Heart left ventricle (tissue), 16 donors: ENCODE data around the gene MINDY2. TPM values are rescaled to one million over a fixed set of nuclear protein-coding genes. Genes with fewer than 3 reads are reported as not detected.
"Not testable (repeated sequence)": the region's sequence is repeated elsewhere in the genome, so short reads cannot be mapped to it uniquely, and the experiment has no call there.

Experiments used
- ATAC-seq, 4 donors: fragments of 200-7000 bp; cut with Tn5 transposase; one replicate each; pipeline ENCODE4 v1.9.1; 2020 to 2022; ENCODE audit warnings: moderate library complexity in 4 of 4, mild to moderate bottlenecking in 3 of 4, moderate number of reproducible peaks in 1 of 4
- DNase-seq, 5 donors: peaks; one replicate each; pipeline ENCODE4 v3.0.0-alpha.2; 2020
- H3K27ac ChIP-seq, 12 donors: fragments of 200-600 bp; sonication (generic) in 4 of 12; one replicate each; pipeline versions ENCODE4 v1.5.0 to v1.8.0; 2016 to 2022; ENCODE audit warnings: mild to moderate bottlenecking in 2 of 12
- H3K27me3 ChIP-seq, 9 donors: fragments of 200-600 bp; sonication (generic) in 2 of 9; one replicate each; pipeline versions ENCODE4 v1.5.1 to v1.8.0; 2016 to 2022; ENCODE audit warnings: mild to moderate bottlenecking in 3 of 9
- H3K36me3 ChIP-seq, 9 donors: fragments of 200-600 bp; sonication (generic) in 2 of 9; one replicate each; pipeline versions ENCODE4 v1.5.0 to v1.8.0; 2018 to 2022; ENCODE audit warnings: mild to moderate bottlenecking in 2 of 9
- H3K4me1 ChIP-seq, 12 donors: fragments of 200-600 bp; sonication (generic) in 4 of 12; one replicate each; pipeline versions ENCODE4 v1.5.0 to v1.8.0; 2016 to 2022; ENCODE audit warnings: mild to moderate bottlenecking in 3 of 12
- H3K4me3 ChIP-seq, 12 donors: fragments of 200-600 bp; sonication (generic) in 4 of 12; one replicate each; pipeline versions ENCODE4 v1.5.0 to v1.8.0; 2017 to 2022; ENCODE audit warnings: mild to moderate bottlenecking in 9 of 12, moderate library complexity in 4 of 12
- H3K9me3 ChIP-seq, 12 donors: fragments of 200-600 bp; sonication (generic) in 4 of 12; one replicate each; pipeline versions ENCODE4 v1.5.0 to v1.8.0; 2016 to 2022; ENCODE audit warnings: mild to moderate bottlenecking in 1 of 12
- CTCF ChIP-seq, 12 donors: fragments of 200-600 bp; sonication (generic) in 4 of 12; IDR thresholded peaks; one replicate each; pipeline versions ENCODE4 v1.5.0 to v1.8.0; 2018 to 2022; ENCODE audit warnings: antibody characterized with exemption in 12 of 12, mild to moderate bottlenecking in 5 of 12
- POLR2A ChIP-seq, 2 donors: fragments of 450-650 bp; IDR thresholded peaks; one replicate each; pipeline ENCODE4 v1.6.1; 2017; ENCODE audit warnings: antibody characterized with exemption in 2 of 2, mild to moderate bottlenecking in 2 of 2, moderate library complexity in 2 of 2
- WGBS, 4 donors: extraction: QIAGEN DNeasy Blood & Tissue Kit in 2 of 4; methylation state at CpG; one replicate each; pipeline versions ENCODE4 v1.1.5 to v1.1.7; 2013 to 2018; 5-methylcytosine and 5-hydroxymethylcytosine counted together
- intact Hi-C, 10 donors: fragments of 100-400 bp; cut with DNase I; formaldehyde crosslinking; loops; one replicate each; pipeline versions ENCODE4 v1.11.1 to v1.14.2; 2022
- polyA plus RNA-seq, 2 donors: library from polyadenylated mRNA; stranded (reverse); fragments of 200-250 nt; gene quantifications; one replicate each; pipeline ENCODE4 v1.2.3, GENCODE V29; 2013
- total RNA-seq, 9 donors: library from RNA; depleted of rRNA in 2 of 9; stranded (reverse); fragments of >200 nt in 2 of 9; fragmentation: NEBNext Ultra II Directional in 3 of 9; extraction: Animal tissue kit (Norgen Biotek cat#: 25700) in 3 of 9; gene quantifications; one replicate each; pipeline versions ENCODE4 v1.1.0 to v1.2.4, GENCODE V29; 2016 to 2023
- donor health status: ischemic (EF 13 %, LVEDD 7.1; RV severe dilation, severe dysfunction).
- donor health status: healthy with polysubstance abuse.
- donor health status: DM: no; HTN: yes; CAD: no.
- donor health status: DM: no; HTN: no; CAD: no.
- donor health status: ischemic (EF 25% LVEDD 6.9; RV normal size, moderate dysfunction).
- donor health status: ischemic (EF 25% LVEDD 5.7; RV mildly dilated, moderate dysfunction).
- donor health status: healthy.
- donor health status: DM: yes; HTN: yes; CAD: no.
- donor health status: ischemic (EF 35%, LVEDD 5.7; RV mildly dilated, moderate dysfunction).
- donor health status: nonischemic (EF 11% LVEDD 7.7; RV severe dilation, severe dysfunction).
- donor health status: DM: yes; HTN: yes; CAD: no.
- donor health status: PGD.
- donor health status: ischemic (EF 29% LVEDD 5.4; RV normal size, mild dysfunction).
- donor health status: nonischemic (EF 23%, LVEDD 6.1; RV moderate dilation, normal function).

The MINDY2 gene
- total and polyA plus RNA-seq, 11 donors, result 9.4 to 31.8 (median 25.3) TPM

- no peak overlapping the region for H3K27ac ChIP-seq
- no peak for DNase-seq
- H3K4me1 ChIP-seq, result no peaks in the 10 kb centered on the region
- no peaks in the 10 kb centered on the region for H3K9me3 ChIP-seq
- peaks cover 0 to 73% (median 42%) of the 10 kb centered on the region in 9 donors for H3K36me3 ChIP-seq
- intact Hi-C loops, result no loop called here
- no peak overlapping the region for H3K4me3 ChIP-seq
- 73 to 82% (median 78%) methylated on average over 4 of the region's 4 CpGs for WGBS, 4 donors
- TF ChIP-seq CTCF (IDR thresholded peaks at IDR 0.05), result no peak
- TF ChIP-seq POLR2A (IDR thresholded peaks at IDR 0.05), result no peak
- H3K27me3 ChIP-seq, result no peaks in the 10 kb centered on the region
- ATAC-seq, result no peak
Measured at GRCh38 chr15:58854593-58854992, 83.5 kb downstream of the MINDY2 start.

GRCh38 chr15:58856086-58856485 is 85.0 kb downstream of the MINDY2 start:
- no peaks in the 10 kb centered on the region for H3K9me3 ChIP-seq
- no peak for DNase-seq
- no peak overlapping the region for H3K27ac ChIP-seq
- no peak overlapping the region for H3K4me3 ChIP-seq
- H3K4me1 ChIP-seq, result no peaks in the 10 kb centered on the region
- ATAC-seq, result no peak
- H3K27me3 ChIP-seq, result no peaks in the 10 kb centered on the region
- TF ChIP-seq POLR2A (IDR thresholded peaks at IDR 0.05), result no peak
- no peak for TF ChIP-seq CTCF (IDR thresholded peaks at IDR 0.05)
- peaks cover 0 to 64% (median 40%) of the 10 kb centered on the region in 9 donors for H3K36me3 ChIP-seq
- intact Hi-C loops, result no loop called here

GRCh38 chr15:58856621-58857020 is 85.5 kb downstream of the MINDY2 start:
- intact Hi-C loops, H3K27ac ChIP-seq, ATAC-seq, DNase-seq, H3K9me3 ChIP-seq, H3K4me3 ChIP-seq, H3K27me3 ChIP-seq, H3K4me1 ChIP-seq: not testable (repeated sequence)
- peaks cover 0 to 59% (median 36%) of the 10 kb centered on the region in 9 donors for H3K36me3 ChIP-seq
- WGBS, 4 donors, result 52 to 56% (median 54%) methylated on average over 1 of the region's 1 CpG

- 87 to 95% (median 90%) methylated on average over 2 of the region's 2 CpGs for WGBS, 4 donors
- no peaks in the 10 kb centered on the region for H3K9me3 ChIP-seq
- DNase-seq, result no peak
- H3K36me3 ChIP-seq, result peaks cover 0 to 8% (median 0%) of the 10 kb centered on the region in 9 donors
- ATAC-seq, result no peak
- intact Hi-C loops, result loop anchor here in 1 of 10 donors (10.0 kb wide), 1 partner anchor 638 kb away; no protein-coding TSS in a partner anchor
- TF ChIP-seq CTCF (IDR thresholded peaks at IDR 0.05) (no peak), POLR2A (IDR thresholded peaks at IDR 0.05) (no peak)
- peaks cover 0 to 11% (median 8%) of the 10 kb centered on the region in 12 donors for H3K4me1 ChIP-seq
- H3K4me3 ChIP-seq, result no peak overlapping the region
- H3K27ac ChIP-seq, result no peak overlapping the region
- H3K27me3 ChIP-seq, result peaks cover 0 to 6% (median 0%) of the 10 kb centered on the region in 9 donors
Measured at GRCh38 chr15:58862326-58862725, 91.2 kb downstream of the MINDY2 start.
